Stimulated activated CD4-positive, alpha-beta T cell treated with anti-CD3 and anti-CD28 coated beads, Interleukin-1b, Interleukin-23, amount 100 ng/mL, for 4 hours (primary cell): ENCODE measurements around the gene IRF2.

ENCODE experiments used
- DNase-seq, 2 donors: peaks; one replicate each; pipeline ENCODE4 v3.0.0-alpha.2; 2020; ENCODE audit warnings: low read depth in 2 of 2

IRF2 gene

GRCh38 chr4:184409502-184409901 is 64.8 kb downstream of the IRF2 start:
- no peak for DNase-seq

- DNase-seq = no peak
Measured at GRCh38 chr4:184408684-184409081, 65.7 kb downstream of the IRF2 start.

DNA sequence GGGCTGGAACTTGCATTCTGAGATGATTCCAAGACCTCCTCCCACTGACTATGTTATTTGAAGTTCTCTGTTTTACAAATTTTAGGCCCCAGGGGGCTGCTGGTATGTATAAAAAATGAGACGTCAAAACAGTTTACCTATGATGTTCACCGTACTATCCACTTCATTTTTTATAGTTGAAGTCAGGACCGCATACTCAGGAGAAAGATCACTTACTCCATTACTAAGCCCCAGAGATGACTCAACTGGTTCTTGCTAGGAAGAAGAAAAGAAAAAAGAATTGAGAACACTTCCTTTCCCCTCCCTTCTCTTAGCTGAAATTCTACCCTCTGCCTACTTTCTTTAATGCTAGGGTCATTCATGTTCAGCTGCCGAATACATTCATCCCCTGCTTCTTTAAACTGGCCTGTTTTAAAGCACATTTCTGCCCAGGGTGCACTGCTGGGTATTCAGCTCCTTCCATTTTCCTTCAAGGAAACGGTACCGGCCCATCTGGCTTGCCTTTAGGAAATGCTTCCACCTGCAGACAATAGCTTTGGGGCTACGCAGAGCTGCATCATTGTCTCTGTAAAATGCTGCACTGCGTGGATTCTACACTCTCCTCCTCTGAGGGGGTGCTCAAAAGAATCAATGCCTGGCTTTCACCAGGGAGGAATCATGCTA is 66.2 kb downstream of the IRF2 start:
- DNase-seq = no peak

DNA sequence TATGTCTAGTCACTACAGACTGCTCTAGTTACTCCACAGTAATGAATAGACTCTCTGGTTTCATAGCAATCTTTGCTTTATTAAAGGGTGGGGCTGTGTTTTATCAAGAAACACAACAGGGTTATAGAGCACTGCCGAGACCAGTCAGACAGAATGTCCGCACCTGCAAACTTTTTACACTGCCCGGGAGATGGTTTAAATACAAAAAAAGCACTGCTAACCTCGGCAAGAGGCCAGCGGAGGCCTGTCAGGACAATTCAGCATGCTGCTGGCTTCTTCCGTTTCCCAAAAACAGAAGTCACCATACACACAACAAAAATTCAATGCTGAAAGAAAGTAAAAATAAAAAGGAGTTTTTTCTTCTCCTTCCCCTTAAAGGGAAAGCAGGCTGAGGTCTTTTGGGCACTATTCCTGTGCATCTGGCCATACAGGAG is 67.4 kb downstream of the IRF2 start:
- DNase-seq = no peak

- no peak for DNase-seq
Measured at GRCh38 chr4:184404047-184404446, 70.3 kb downstream of the IRF2 start.

GRCh38 chr4:184403384-184403781 is 71.0 kb downstream of the IRF2 start:
- DNase-seq = no peak

- no peak for DNase-seq
Measured at GRCh38 chr4:184402740-184403383, 71.5 kb downstream of the IRF2 start.

DNA sequence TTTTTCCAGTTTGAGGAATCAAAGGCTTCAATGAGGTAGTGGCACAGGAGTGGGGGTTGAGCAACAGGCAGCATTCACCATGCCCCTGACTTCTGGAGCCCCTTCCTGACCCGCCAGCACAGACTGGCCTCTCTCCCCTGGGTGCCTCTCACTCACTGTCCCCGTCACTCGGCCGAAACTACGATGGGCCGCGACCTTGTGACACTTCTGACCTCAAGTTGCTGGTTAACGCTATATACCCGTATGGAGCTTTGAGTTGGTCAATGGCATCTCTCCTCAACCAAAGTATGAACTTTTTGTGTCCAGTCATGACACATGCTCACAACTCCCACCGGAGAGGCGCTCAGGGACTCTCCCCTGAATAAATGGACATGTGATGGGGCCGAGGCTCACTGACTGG is 72.1 kb downstream of the IRF2 start:
- DNase-seq = no peak

GRCh38 chr4:184401397-184402171 is 72.8 kb downstream of the IRF2 start:
- DNase-seq = no peak

- no peak for DNase-seq
Measured at GRCh38 chr4:184400891-184401290, 73.5 kb downstream of the IRF2 start.

DNA sequence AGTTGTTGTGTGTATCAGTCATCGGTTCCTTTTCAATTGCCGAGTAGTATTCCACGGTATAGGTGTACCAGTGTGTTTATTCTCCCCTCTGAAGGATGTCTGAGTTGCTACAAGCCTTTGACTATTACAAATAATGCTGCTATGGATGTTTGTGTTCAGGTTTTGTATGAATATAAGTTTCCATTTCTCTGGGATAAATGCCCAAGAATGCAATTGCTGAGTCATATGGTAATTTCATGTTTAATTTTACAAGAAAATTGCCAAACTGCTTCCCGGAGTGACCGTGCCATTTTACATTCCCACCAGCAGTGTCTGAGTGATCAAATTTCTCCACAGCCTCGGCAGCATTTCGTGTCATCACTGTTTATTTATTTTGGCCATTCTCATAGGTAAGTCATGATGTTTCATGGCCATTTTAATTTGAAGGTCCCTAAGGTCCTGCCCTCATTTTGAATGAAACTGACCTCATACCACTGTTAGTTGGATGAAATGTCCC is 73.9 kb downstream of the IRF2 start:
- no peak for DNase-seq

- no peak for DNase-seq
Measured at GRCh38 chr4:184399512-184399908, 74.8 kb downstream of the IRF2 start.

GRCh38 chr4:184398741-184399511 is 75.4 kb downstream of the IRF2 start:
- no peak for DNase-seq

DNA sequence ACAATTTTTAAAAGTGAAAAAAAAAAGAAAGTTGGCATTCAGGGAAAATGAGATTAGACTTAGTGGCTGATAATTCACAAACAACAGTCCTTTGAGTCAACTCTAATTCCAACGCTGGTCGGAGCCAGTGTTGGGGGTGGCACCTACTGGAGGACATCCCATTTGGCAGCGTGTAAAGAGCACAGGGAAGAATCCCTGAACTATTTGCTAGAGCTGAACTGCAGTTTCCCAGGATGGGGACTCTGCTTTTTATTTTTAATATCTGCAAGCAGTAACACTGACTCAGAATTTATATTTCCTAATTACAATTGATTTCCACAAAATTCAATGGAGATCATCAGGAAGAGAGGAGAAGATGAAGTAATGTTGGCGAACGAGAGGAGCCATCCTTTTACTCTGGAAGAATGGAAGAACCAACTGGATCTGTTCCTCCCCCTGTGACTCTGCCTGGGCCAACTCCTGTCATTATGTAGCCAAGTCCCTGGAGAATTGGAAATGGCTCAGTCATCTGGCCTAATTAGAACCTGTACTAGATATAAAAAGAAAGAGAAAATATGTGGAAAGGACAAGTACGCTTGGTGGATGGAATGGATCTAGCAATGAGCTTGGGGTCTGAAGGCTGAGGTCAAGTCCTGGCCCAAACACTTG is 76.7 kb downstream of the IRF2 start:
- no peak for DNase-seq

- DNase-seq = no peak
Measured at GRCh38 chr4:184396570-184397515, 77.5 kb downstream of the IRF2 start.

GRCh38 chr4:184395971-184396391 is 78.4 kb downstream of the IRF2 start:
- no peak for DNase-seq

- no peak for DNase-seq
Measured at GRCh38 chr4:184395451-184395917, 78.9 kb downstream of the IRF2 start.

GRCh38 chr4:184392748-184393559 is 81.4 kb downstream of the IRF2 start:
- no peak for DNase-seq

DNA sequence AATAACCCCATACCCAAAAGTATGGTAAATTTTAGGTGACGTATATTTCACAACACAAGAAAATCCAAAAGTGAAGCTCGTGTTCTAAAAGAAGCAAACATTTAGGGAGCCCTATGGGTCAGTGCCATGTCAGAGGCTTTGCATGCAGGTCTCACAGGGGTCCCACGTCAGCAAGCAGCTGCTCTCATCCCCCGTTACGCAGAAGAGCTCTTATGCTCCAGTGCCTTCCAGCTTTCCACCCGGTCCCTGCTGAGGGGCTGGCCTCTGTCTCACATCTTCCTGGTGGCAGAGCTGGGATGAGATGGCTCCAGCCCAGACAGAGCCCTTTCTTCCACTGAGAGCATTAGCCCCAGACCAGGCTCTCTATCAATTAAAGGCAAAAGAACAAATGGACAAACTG is 82.0 kb downstream of the IRF2 start:
- DNase-seq = no peak
